Ishikawa (cell line): ENCODE results near the gene PRKCD.

ENCODE experiments used
- CEBPB ChIP-seq: IDR thresholded peaks from 2 replicates; pipeline ENCODE4 v1.6.1; 2012
- CREB1 ChIP-seq: IDR thresholded peaks from 2 replicates; pipeline ENCODE4 v1.6.1; 2012; ENCODE audit warnings: low read depth
- EGR1 ChIP-seq: IDR thresholded peaks from 2 replicates; pipeline ENCODE4 v1.6.1; 2012
- EP300 ChIP-seq: IDR thresholded peaks from 2 replicates; pipeline ENCODE4 v1.6.1; 2012; ENCODE audit warnings: borderline replicate concordance
- FOXM1 ChIP-seq: IDR thresholded peaks from 2 replicates; pipeline ENCODE4 v1.6.1; 2012; ENCODE audit warnings: low read depth, borderline replicate concordance
- MAX ChIP-seq: IDR thresholded peaks from 2 replicates; pipeline ENCODE4 v1.6.1; 2012
- NFIC ChIP-seq: IDR thresholded peaks from 2 replicates; pipeline ENCODE4 v1.6.1; 2012
- RAD21 ChIP-seq: IDR thresholded peaks from 2 replicates; pipeline ENCODE4 v1.6.1; 2012; ENCODE audit warnings: low read depth
- REST ChIP-seq: IDR thresholded peaks from 2 replicates; pipeline ENCODE4 v1.6.1; 2012; ENCODE audit warnings: low read depth, mild to moderate bottlenecking
- TAF1 ChIP-seq: IDR thresholded peaks from 2 replicates; pipeline ENCODE4 v1.6.1; 2012; ENCODE audit warnings: low read depth, mild to moderate bottlenecking
- TCF12 ChIP-seq: IDR thresholded peaks from 2 replicates; pipeline ENCODE4 v1.6.1; 2012; ENCODE audit warnings: low read depth
- TEAD4 ChIP-seq: IDR thresholded peaks from 2 replicates; pipeline ENCODE4 v1.6.1; 2012
- USF1 ChIP-seq: IDR thresholded peaks from 2 replicates; pipeline ENCODE4 v1.6.1; 2012
- YY1 ChIP-seq: IDR thresholded peaks from 2 replicates; pipeline ENCODE4 v1.6.1; 2012; ENCODE audit warnings: low read depth
- ZBTB7A ChIP-seq: IDR thresholded peaks from 2 replicates; pipeline ENCODE4 v1.6.1; 2012; ENCODE audit warnings: low read depth

PRKCD gene

GRCh38 chr3:53181528-53181927 lies 20.5 kb downstream of the PRKCD start:
- TF ChIP-seq CREB1 (no peak), USF1 (no peak), YY1 (no peak), TEAD4 (no peak), ZBTB7A (no peak), MAX (no peak), TCF12 (no peak), REST (no peak), EP300 (no peak), RAD21 (no peak), CEBPB (no peak), EGR1 (no peak), NFIC (no peak)

GRCh38 chr3:53182764-53183355 lies 21.9 kb downstream of the PRKCD start:
- TF ChIP-seq EGR1 (peak; percentile 75), RAD21 (no peak), CEBPB (no peak), NFIC (no peak), TAF1 (no peak), TCF12 (no peak), MAX (no peak)

- TF ChIP-seq TCF12 (peak; percentile 88), EGR1 (no peak), YY1 (0 out of 2 replicates have a peak, but pooled peaks have one; percentile 47), TAF1 (no peak), RAD21 (peak; percentile 29; the same call in 1 of the 2 replicates), EP300 (peak; percentile 73; the same call in 1 of the 2 replicates), USF1 (no peak; the same call in 1 of the 2 replicates), ZBTB7A (peak; percentile 96), NFIC (peak; percentile 50), MAX (peak; percentile 86), CEBPB (no peak), REST (no peak), FOXM1 (no peak; the same call in 1 of the 2 replicates), TEAD4 (peak; percentile 86), CREB1 (no peak)
These were observed 22.5 kb downstream of the PRKCD start for GRCh38 chr3:53183514-53183913.

DNA sequence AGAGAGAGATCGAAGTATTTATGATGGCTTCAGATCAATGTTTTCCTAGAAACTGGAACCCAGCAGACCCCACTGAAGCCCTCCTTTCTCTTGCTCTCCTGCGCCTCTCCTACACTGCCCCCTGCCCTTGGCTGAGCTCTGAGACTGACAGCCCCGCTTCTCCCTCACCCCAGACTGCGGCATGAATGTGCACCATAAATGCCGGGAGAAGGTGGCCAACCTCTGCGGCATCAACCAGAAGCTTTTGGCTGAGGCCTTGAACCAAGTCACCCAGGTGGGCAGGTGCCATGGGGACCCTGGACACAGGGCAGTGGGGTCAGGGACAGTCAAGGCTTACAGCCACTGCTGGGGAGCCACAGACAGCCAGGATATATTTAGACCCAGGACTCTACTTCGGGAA lies 23.7 kb downstream of the PRKCD start:
- no peak for TF ChIP-seq RAD21
- no peak for TF ChIP-seq TEAD4
- TF ChIP-seq EGR1, result no peak
- TF ChIP-seq NFIC, result no peak
- TF ChIP-seq CEBPB, result no peak
- TF ChIP-seq USF1, result no peak
- TF ChIP-seq FOXM1, result no peak
- no peak for TF ChIP-seq YY1
- TF ChIP-seq EP300, result no peak
- no peak for TF ChIP-seq MAX
- TF ChIP-seq ZBTB7A, result no peak
- TF ChIP-seq REST, result no peak
- TF ChIP-seq TAF1, result no peak
- TF ChIP-seq TCF12, result no peak
- no peak for TF ChIP-seq CREB1
